MCF 10A (cell line): ENCODE data around the gene PIBF1. TPM values are rescaled to one million over a fixed set of nuclear protein-coding genes. Genes with fewer than 3 reads are reported as not detected.
A peak's percentile ranks its signal among the peaks of the same experiment; 100 is the strongest.
"Not testable (repeated sequence)": the region's sequence is repeated elsewhere in the genome, so short reads cannot be mapped to it uniquely, and the experiment has no call there.

Source experiments
- BruUV-seq: library from RNA; stranded (reverse); fragments of 400-500 nt; replicated peaks from 2 replicates; lab custom pipeline; 2021; lab: Mats Ljungman, UMichigan
- CTCF ChIA-PET: fragments of 300-600 bp; sonication (Branson Sonifier 250); formaldehyde crosslinking; extraction: SDS; loops from one replicate; lab custom pipeline; 2021; ENCODE audit warnings: antibody characterized with exemption, inconsistent platforms; lab: Yijun Ruan, JAX
- POLR2A ChIA-PET: fragments of 300-600, 350-650 bp; sonication (Branson Sonifier 250); formaldehyde crosslinking; extraction: SDS; loops from one replicate; lab custom pipeline; 2020; ENCODE audit warnings: antibody characterized with exemption, inconsistent platforms; lab: Yijun Ruan, JAX
- DNase-seq: peaks from one replicate; pipeline ENCODE4 v3.0.0-alpha.2; 2018; ENCODE audit not compliant: unreplicated experiment
- H3K27ac Mint-ChIP-seq: one replicate; pipeline ENCODE4 v1.8.0; 2022; ENCODE audit warnings: mild to moderate bottlenecking, low read depth, mixed read lengths; ENCODE audit not compliant: unreplicated experiment
- H3K27me3 Mint-ChIP-seq: one replicate; pipeline ENCODE4 v1.8.0; 2022; ENCODE audit warnings: mixed read lengths; ENCODE audit not compliant: insufficient read depth, unreplicated experiment
- H3K36me3 Mint-ChIP-seq: one replicate; pipeline ENCODE4 v1.8.0; 2022; ENCODE audit warnings: mild to moderate bottlenecking, moderate library complexity, mixed read lengths; ENCODE audit not compliant: insufficient read depth, unreplicated experiment
- H3K4me1 Mint-ChIP-seq: one replicate; pipeline ENCODE4 v1.8.0; 2022; ENCODE audit warnings: mixed read lengths; ENCODE audit not compliant: insufficient read depth, unreplicated experiment
- H3K4me3 Mint-ChIP-seq: one replicate; pipeline ENCODE4 v1.8.0; 2022; ENCODE audit warnings: mild to moderate bottlenecking, moderate library complexity, mixed read lengths; ENCODE audit not compliant: unreplicated experiment
- H3K9me3 Mint-ChIP-seq: one replicate; pipeline ENCODE4 v1.8.0; 2022; ENCODE audit warnings: mixed read lengths; ENCODE audit not compliant: unreplicated experiment
- intact Hi-C: fragments of 100-400 bp; cut with micrococcal nuclease; formaldehyde crosslinking; loops from 2 replicates; pipeline ENCODE4 v1.14.1; 2022
- total RNA-seq: library from RNA; stranded (reverse); gene quantifications from 2 replicates; pipeline ENCODE4 v1.2.3, GENCODE V29; 2022
- TF ChIP-seq, protein P1 (sequence below): fragments of 200-600 bp; IDR thresholded peaks from one replicate; pipeline ENCODE4 v1.8.0; 2022; ENCODE audit warnings: antibody characterized with exemption, mild to moderate bottlenecking; ENCODE audit not compliant: unreplicated experiment

The PIBF1 gene
- total RNA-seq, 1 experiment from 2014 or later, result 30.4 TPM

- Mint-ChIP-seq H3K27ac (no peak overlapping the region), H3K4me3 (no peak overlapping the region), H3K27me3 (no peaks in the 10 kb centered on the region), H3K9me3 (peaks cover 13% of the 10 kb centered on the region), H3K36me3 (peaks cover 22% of the 10 kb centered on the region), H3K4me1 (no peaks in the 10 kb centered on the region)
- BruUV-seq, result no TSS peak
- DNase-seq, result no peak
- TF ChIP-seq, protein P1, sequence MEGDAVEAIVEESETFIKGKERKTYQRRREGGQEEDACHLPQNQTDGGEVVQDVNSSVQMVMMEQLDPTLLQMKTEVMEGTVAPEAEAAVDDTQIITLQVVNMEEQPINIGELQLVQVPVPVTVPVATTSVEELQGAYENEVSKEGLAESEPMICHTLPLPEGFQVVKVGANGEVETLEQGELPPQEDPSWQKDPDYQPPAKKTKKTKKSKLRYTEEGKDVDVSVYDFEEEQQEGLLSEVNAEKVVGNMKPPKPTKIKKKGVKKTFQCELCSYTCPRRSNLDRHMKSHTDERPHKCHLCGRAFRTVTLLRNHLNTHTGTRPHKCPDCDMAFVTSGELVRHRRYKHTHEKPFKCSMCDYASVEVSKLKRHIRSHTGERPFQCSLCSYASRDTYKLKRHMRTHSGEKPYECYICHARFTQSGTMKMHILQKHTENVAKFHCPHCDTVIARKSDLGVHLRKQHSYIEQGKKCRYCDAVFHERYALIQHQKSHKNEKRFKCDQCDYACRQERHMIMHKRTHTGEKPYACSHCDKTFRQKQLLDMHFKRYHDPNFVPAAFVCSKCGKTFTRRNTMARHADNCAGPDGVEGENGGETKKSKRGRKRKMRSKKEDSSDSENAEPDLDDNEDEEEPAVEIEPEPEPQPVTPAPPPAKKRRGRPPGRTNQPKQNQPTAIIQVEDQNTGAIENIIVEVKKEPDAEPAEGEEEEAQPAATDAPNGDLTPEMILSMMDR, result no peak
- CTCF ChIA-PET, result no interaction called here
- POLR2A ChIA-PET, result interaction anchor here (1.3 kb wide), 1 partner anchor 160 kb away, joined by 4 read pairs; no protein-coding TSS in a partner anchor
- intact Hi-C loops, result no loop called here
These were observed 114.9 kb downstream of the PIBF1 start for GRCh38 chr13:72896869-72897268.

DNA sequence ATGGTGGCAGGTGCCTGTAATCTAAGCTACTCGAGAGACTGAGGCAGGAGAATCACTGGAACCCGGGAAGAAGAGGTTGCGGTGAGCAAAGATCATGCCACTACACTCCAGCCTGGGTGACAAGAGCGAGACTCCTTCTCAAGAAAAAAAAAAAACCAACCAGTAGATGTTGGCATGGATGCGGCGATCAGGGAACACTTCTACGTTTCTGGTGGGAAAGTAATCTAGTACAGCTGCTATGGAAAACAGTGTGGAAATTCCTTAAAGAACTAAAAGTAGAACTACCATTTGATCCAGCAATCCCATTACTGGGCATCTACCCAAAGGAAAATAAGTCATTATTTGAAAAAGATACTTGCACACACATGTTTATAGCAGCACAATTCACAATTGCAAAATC is 119.6 kb downstream of the PIBF1 start:
- peaks cover 13% of the 10 kb centered on the region for H3K9me3 Mint-ChIP-seq
- H3K4me1 Mint-ChIP-seq, DNase-seq, H3K4me3 Mint-ChIP-seq, BruUV-seq, CTCF ChIA-PET, H3K27me3 Mint-ChIP-seq, intact Hi-C loops, H3K27ac Mint-ChIP-seq, H3K36me3 Mint-ChIP-seq: not testable (repeated sequence)
- POLR2A ChIA-PET, result interaction anchor here (1.1 kb wide), 1 partner anchor 17 kb away, joined by 4 read pairs; no protein-coding TSS in a partner anchor

GRCh38 chr13:72908416-72908815 is 126.5 kb downstream of the PIBF1 start:
- no TSS peak for BruUV-seq
- no peaks in the 10 kb centered on the region for H3K27me3 Mint-ChIP-seq
- no peak overlapping the region for H3K27ac Mint-ChIP-seq
- H3K9me3 Mint-ChIP-seq, result no peaks in the 10 kb centered on the region
- intact Hi-C loops, result no loop called here
- TF ChIP-seq, protein P1, result no peak
- ChIA-PET POLR2A (no interaction called here), CTCF (interaction anchor here (1.1 kb wide), 1 partner anchor 27 kb away, joined by 3 read pairs; no protein-coding TSS in a partner anchor)
- H3K36me3 Mint-ChIP-seq, result peaks cover 43% of the 10 kb centered on the region
- no peak overlapping the region for H3K4me3 Mint-ChIP-seq
- no peak for DNase-seq
- H3K4me1 Mint-ChIP-seq, result no peaks in the 10 kb centered on the region

- Mint-ChIP-seq H3K27ac (peak overlapping the region; percentile 39), H3K4me1 (no peaks in the 10 kb centered on the region), H3K27me3 (no peaks in the 10 kb centered on the region), H3K9me3 (no peaks in the 10 kb centered on the region), H3K36me3 (peaks cover 50% of the 10 kb centered on the region), H3K4me3 (no peak overlapping the region)
- TF ChIP-seq, protein P1, result no peak
- ChIA-PET POLR2A (interaction anchor here (0.5 kb wide), 1 partner anchor 215 kb away, joined by 3 read pairs; no protein-coding TSS in a partner anchor), CTCF (interaction anchor here (0.7 kb wide), 1 partner anchor 11 kb away, joined by 4 read pairs; no protein-coding TSS in a partner anchor)
- no peak for DNase-seq
- no TSS peak for BruUV-seq
- intact Hi-C loops, result no loop called here
These were observed 130.0 kb downstream of the PIBF1 start for GRCh38 chr13:72911981-72912380.
